ENCODE results near the gene ELOVL5.
"Not testable (repeated sequence)": the region's sequence is repeated elsewhere in the genome, so short reads cannot be mapped to it uniquely, and the experiment has no call there.

ELOVL5 gene

GRCh38 chr6:53327017-53327395 is 21.7 kb downstream of the ELOVL5 start:
- DNase-seq = no peak

- no peak for DNase-seq
Measured at GRCh38 chr6:53326372-53327016, 22.3 kb downstream of the ELOVL5 start.

DNA sequence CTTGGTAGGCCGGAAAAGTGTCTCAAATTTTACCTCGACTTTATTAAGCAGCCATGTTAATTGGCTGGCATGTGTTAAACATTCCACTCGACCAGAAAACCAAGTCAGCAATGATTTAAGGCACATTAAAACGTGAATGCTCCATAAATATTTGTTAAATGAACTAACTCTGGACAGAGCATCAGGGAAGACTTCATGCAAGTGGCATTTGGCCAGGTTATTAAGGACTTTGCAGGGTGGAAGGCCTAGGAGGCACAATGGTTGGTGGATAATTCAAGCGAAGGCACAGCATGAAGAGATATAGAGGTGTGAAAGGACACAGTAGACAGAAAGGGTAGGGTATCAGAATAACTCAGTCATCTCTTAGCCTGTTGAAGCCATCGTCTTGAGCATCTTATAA is 23.0 kb downstream of the ELOVL5 start:
- DNase-seq = no peak

GRCh38 chr6:53322188-53323029 is 26.3 kb downstream of the ELOVL5 start:
- no peak for DNase-seq

DNA sequence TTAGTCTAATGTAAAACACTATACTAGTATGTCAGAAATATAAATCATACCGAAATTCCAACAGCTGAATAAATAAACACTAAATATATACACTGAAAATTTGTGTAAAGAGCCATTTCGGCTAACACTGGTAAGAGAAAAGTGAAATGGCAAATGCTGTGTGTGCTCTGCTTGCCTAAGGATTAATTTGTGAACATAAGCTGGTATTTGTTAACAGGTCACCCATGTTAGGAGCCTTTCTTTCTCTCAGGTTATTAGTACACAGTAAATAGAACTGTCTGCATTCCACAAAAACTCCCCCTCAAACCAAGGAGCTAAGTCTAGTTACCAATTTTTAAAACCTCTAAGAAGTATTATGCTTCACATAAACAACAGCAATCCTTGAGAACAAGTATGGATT is 27.0 kb downstream of the ELOVL5 start:
- no peak for DNase-seq

GRCh38 chr6:53320964-53321363 is 27.8 kb downstream of the ELOVL5 start:
- no peak for DNase-seq

GRCh38 chr6:53318429-53318828 is 30.3 kb downstream of the ELOVL5 start:
- no peak for DNase-seq

GRCh38 chr6:53317861-53318260 is 30.9 kb downstream of the ELOVL5 start:
- DNase-seq = no peak

GRCh38 chr6:53317299-53317698 is 31.5 kb downstream of the ELOVL5 start:
- DNase-seq = not testable (repeated sequence)

- no peak for DNase-seq
Measured at GRCh38 chr6:53316142-53316541, 32.6 kb downstream of the ELOVL5 start.

DNA sequence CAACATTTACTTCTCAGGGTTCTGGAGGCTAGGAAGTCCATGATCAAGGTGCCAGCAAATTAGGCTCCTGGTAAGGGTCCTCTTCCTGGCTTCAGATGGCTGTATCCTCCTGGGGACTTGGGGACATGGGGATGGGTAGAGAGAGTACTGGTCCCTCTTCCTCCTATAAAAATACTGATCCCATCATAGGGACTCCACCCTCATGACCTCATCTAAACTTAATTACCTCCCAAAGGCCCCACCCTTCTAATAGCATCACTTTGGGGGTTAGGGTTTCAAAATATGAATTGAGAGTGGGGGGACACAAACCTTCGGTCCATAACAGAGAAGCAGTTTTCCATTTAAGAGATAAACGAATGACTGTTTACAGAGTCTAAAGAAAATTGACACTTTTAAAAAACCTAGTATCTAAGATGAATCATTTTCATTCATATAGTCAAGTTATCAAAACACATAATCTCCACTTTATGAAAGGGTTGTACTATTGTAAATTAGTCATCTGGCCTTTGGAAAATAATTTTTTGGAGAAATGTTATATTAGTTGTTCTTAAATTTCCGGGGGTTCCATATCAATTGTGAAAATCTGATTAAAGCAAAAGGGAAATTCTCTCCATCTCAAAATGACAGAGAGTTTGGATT is 33.5 kb downstream of the ELOVL5 start:
- DNase-seq = no peak

- DNase-seq = no peak
Measured at GRCh38 chr6:53313784-53314400, 34.9 kb downstream of the ELOVL5 start.

- DNase-seq = no peak
Measured at GRCh38 chr6:53312355-53312754, 36.4 kb downstream of the ELOVL5 start.

- no peak for DNase-seq
Measured at GRCh38 chr6:53311586-53311935, 37.2 kb downstream of the ELOVL5 start.

GRCh38 chr6:53310771-53311585 is 37.8 kb downstream of the ELOVL5 start:
- no peak for DNase-seq

DNA sequence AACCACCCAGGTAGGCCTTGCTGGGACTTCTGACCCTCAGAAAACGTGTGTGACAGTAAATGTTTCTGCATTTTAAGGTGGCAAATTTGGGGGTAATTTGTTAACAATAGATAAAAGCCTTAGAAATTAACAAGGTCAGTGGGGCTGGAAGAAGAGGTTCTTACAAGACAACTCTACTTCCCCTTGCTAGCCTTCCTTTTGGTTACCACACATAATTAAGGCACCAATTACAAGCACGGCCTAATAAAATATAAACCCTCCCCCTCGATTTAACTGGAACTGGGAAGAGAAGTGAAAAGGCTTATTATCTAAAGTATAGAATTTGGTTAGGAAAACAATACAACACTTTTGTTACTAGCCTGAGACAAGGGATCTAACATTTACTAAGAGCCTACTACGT is 38.8 kb downstream of the ELOVL5 start:
- no peak for DNase-seq

- DNase-seq = peak; percentile 12
Measured at GRCh38 chr6:53309059-53309900, 39.5 kb downstream of the ELOVL5 start.

GRCh38 chr6:53306819-53307347 is 41.9 kb downstream of the ELOVL5 start:
- peak; percentile 13 for DNase-seq

- not testable (repeated sequence) for DNase-seq
Measured at GRCh38 chr6:53306217-53306616, 42.5 kb downstream of the ELOVL5 start.

DNA sequence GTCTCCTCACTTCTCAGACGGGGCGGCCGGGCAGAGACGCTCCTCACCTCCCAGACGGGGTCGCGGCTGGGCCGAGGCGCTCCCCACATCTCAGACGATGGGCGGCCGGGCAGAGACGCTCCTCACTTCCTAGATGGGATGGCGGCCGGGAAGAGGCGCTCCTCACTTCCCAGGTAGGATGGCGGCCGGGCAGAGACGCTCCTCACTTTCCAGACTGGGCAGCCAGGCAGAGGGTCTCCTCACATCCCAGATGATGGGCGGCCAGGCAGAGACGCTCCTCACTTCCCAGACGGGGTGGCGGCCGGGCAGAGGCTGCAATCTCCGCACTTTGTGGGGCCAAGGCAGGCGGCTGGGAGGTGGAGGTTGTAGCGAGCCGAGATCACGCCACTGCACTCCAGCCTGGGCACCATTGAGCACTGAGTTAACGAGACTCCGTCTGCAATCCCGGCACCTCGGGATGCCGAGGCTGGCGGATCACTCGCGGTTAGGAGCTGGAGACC is 43.2 kb downstream of the ELOVL5 start:
- not testable (repeated sequence) for DNase-seq

DNA sequence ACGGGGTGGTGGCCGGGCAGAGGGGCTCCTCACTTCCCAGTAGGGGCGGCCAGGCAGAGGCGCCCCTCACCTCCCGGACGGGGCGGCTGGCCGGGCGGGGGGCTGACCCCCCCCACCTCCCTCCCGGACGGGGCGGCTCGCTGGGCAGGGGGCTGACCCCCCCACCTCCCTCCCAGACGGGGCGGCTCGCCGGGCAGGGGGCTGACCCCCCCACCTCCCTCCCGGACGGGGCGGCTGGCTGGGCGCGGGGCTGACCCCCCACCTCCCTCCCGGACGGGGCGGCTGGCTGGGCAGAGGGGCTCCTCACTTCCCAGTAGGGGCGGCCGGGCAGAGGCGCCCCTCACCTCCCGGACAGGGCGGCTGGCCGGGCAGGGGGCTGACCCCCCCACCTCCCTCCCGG is 43.8 kb downstream of the ELOVL5 start:
- DNase-seq = not testable (repeated sequence)
